GM18867 (cell line): Measurements from ENCODE around the gene FAM186B.

Experiments
- ATAC-seq: cut with Tn5 transposase; IDR thresholded peaks from one replicate; pipeline ENCODE4 v1.9.1; 2021; ENCODE audit warnings: mild to moderate bottlenecking, moderate library complexity; ENCODE audit not compliant: unreplicated experiment

FAM186B gene

GRCh38 chr12:49577589-49578315 lies 27.7 kb downstream of the FAM186B start:
- ATAC-seq = no peak

GRCh38 chr12:49568442-49569162 lies 36.8 kb downstream of the FAM186B start:
- peak; percentile 16 for ATAC-seq

- ATAC-seq = peak; percentile 84
Observed at GRCh38 chr12:49567611-49568441, 37.6 kb downstream of the FAM186B start, which contains the start of gene MCRS1. Gene MCRS1 (minus strand): TSS chr12:49568142. CDS start chr12:49566731, 1,411 bp downstream.

- peak; percentile 13 for ATAC-seq
Observed at GRCh38 chr12:49567302-49567610, 38.2 kb downstream of the FAM186B start.

GRCh38 chr12:49566361-49566760 lies 39.1 kb downstream of the FAM186B start:
- no peak for ATAC-seq

GRCh38 chr12:49565406-49566265 lies 39.8 kb downstream of the FAM186B start:
- ATAC-seq = no peak

GRCh38 chr12:49564686-49565405 lies 40.6 kb downstream of the FAM186B start:
- ATAC-seq = no peak

- no peak for ATAC-seq
Observed at GRCh38 chr12:49563951-49564685, 41.3 kb downstream of the FAM186B start.

GRCh38 chr12:49562831-49563230 lies 42.6 kb downstream of the FAM186B start:
- ATAC-seq = no peak

GRCh38 chr12:49562233-49562632 lies 43.2 kb downstream of the FAM186B start:
- no peak for ATAC-seq

GRCh38 chr12:49560695-49561094 lies 44.7 kb downstream of the FAM186B start:
- no peak for ATAC-seq

GRCh38 chr12:49559011-49559675 lies 46.3 kb downstream of the FAM186B start:
- ATAC-seq = no peak

GRCh38 chr12:49558526-49558925 lies 46.9 kb downstream of the FAM186B start:
- ATAC-seq = no peak

- no peak for ATAC-seq
Observed at GRCh38 chr12:49557917-49558215, 47.6 kb downstream of the FAM186B start.

- no peak for ATAC-seq
Observed at GRCh38 chr12:49557187-49557916, 48.1 kb downstream of the FAM186B start.

GRCh38 chr12:49556391-49557186 lies 48.9 kb downstream of the FAM186B start:
- ATAC-seq = no peak

GRCh38 chr12:49555631-49556390 lies 49.6 kb downstream of the FAM186B start:
- ATAC-seq = no peak
